ENCODE measurements around the gene CDH23. TPM values are rescaled to one million over a fixed set of nuclear protein-coding genes. Genes with fewer than 3 reads are reported as not detected.

The CDH23 gene
- total and polyA plus RNA-seq, 8 donors: 3.4 to 64.6 (median 9.9) TPM

GRCh38 chr10:71497763-71498326 is 101.1 kb downstream of the CDH23 start:
- intact Hi-C loops (cut with DNase I): no loop called here
- no peaks in the 10 kb centered on the region for H3K4me1 ChIP-seq
- H3K27ac ChIP-seq: no peak overlapping the region
- H3K36me3 ChIP-seq: no peaks in the 10 kb centered on the region
- FAIRE-seq: no peak
- no peak overlapping the region for H3K4me3 ChIP-seq
- no peak for DNase-seq
- H3K27me3 ChIP-seq: no peaks in the 10 kb centered on the region
- H3K9me3 ChIP-seq: no peaks in the 10 kb centered on the region
- no peak for ATAC-seq
- TF ChIP-seq, protein P1, sequence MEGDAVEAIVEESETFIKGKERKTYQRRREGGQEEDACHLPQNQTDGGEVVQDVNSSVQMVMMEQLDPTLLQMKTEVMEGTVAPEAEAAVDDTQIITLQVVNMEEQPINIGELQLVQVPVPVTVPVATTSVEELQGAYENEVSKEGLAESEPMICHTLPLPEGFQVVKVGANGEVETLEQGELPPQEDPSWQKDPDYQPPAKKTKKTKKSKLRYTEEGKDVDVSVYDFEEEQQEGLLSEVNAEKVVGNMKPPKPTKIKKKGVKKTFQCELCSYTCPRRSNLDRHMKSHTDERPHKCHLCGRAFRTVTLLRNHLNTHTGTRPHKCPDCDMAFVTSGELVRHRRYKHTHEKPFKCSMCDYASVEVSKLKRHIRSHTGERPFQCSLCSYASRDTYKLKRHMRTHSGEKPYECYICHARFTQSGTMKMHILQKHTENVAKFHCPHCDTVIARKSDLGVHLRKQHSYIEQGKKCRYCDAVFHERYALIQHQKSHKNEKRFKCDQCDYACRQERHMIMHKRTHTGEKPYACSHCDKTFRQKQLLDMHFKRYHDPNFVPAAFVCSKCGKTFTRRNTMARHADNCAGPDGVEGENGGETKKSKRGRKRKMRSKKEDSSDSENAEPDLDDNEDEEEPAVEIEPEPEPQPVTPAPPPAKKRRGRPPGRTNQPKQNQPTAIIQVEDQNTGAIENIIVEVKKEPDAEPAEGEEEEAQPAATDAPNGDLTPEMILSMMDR (IDR thresholded peaks at IDR 0.05): no peak
- 55 to 65% methylated on average over 9 of the region's 9 CpGs for WGBS, 2 donors

DNA sequence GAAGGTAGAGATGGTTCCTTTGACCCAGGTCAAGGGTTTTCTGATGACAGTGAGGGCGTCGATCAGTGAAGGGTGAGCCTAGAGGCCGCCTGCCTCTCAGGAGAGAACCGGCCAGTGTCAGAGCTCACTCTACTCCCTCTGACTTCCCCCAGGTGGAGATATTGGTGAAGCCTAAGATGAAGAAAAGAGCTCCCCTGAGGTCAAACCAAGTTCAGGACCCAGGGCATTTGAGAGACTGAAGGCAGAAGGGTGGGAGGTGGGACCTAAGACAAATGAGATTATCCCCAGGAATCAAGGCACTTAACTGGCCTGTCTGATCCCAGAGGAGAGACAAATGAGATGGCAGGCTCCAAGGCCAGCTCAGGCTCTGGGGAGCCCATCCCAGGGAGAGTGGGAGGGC is 104.7 kb downstream of the CDH23 start:
- no peak overlapping the region for H3K27ac ChIP-seq
- DNase-seq (no peak), FAIRE-seq (no peak), ATAC-seq (no peak)
- TF ChIP-seq, protein P1 (IDR thresholded peaks at IDR 0.05): no peak
- no peaks in the 10 kb centered on the region for H3K27me3 ChIP-seq
- WGBS, 2 donors: 92% methylated on average over 4 of the region's 4 CpGs
- H3K9me3 ChIP-seq: no peaks in the 10 kb centered on the region
- no peak overlapping the region for H3K4me3 ChIP-seq
- intact Hi-C loops (cut with DNase I): no loop called here
- H3K36me3 ChIP-seq: no peaks in the 10 kb centered on the region
- no peaks in the 10 kb centered on the region for H3K4me1 ChIP-seq

DNA sequence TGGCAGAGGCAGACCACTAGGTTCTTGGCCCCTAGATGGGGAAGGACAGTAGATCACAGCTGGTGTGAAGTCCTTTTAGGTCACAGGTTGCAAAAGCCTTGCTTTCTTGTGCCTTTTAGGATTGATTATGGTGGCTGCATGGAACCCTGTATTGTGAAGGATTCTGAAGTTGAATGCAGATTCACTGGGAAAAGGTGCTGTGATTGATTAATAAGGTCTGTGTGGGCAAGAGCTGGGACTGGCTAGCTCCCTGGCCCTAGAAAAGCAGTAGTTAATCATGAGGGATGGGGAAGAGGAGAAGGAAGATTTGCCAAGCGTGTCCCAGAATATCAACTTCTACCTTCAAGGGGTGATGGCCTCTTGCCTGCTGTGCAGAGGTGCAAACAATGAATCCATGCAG is 105.5 kb downstream of the CDH23 start:
- Histone ChIP-seq H3K9me3 (no peaks in the 10 kb centered on the region), H3K36me3 (no peaks in the 10 kb centered on the region), H3K27me3 (no peaks in the 10 kb centered on the region), H3K4me1 (no peaks in the 10 kb centered on the region), H3K27ac (no peak overlapping the region), H3K4me3 (no peak overlapping the region)
- WGBS, 2 donors: 87 to 91% methylated on average over 1 of the region's 1 CpG
- TF ChIP-seq, protein P1 (IDR thresholded peaks at IDR 0.05): no peak
- intact Hi-C loops (cut with DNase I): no loop called here
- DNase-seq (no peak), ATAC-seq (no peak), FAIRE-seq (no peak)

DNA sequence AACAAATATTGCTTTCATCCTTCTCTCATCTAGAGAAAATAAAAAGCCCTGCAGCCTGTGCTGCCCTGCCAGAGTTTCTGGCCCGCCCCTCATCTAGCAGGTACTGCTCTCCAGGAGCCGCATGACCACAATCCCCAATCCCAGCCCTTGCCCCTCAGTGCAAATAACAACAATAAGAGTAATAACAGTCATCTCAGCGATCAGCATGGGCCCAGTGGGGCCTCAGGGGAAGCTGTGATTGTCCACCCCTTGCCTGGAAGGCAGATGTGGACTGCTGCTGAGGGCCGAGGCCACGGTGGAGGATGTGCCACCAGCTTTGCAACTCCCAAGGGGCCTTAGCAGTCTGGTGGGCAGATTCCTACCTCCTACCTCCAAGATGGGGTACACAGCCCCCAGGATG is 106.1 kb downstream of the CDH23 start:
- Histone ChIP-seq H3K36me3 (no peaks in the 10 kb centered on the region), H3K27me3 (no peaks in the 10 kb centered on the region), H3K4me3 (no peak overlapping the region), H3K27ac (no peak overlapping the region), H3K4me1 (no peaks in the 10 kb centered on the region), H3K9me3 (no peaks in the 10 kb centered on the region)
- no peak for DNase-seq
- 88 to 90% methylated on average over 5 of the region's 5 CpGs for WGBS, 2 donors
- ATAC-seq: no peak
- intact Hi-C loops (cut with DNase I): no loop called here
- TF ChIP-seq, protein P1 (IDR thresholded peaks at IDR 0.05): no peak
- no peak for FAIRE-seq

GRCh38 chr10:71504168-71504567 is 107.4 kb downstream of the CDH23 start:
- Histone ChIP-seq H3K27ac (no peak overlapping the region), H3K4me1 (no peaks in the 10 kb centered on the region), H3K4me3 (no peak overlapping the region), H3K36me3 (no peaks in the 10 kb centered on the region), H3K9me3 (no peaks in the 10 kb centered on the region), H3K27me3 (no peaks in the 10 kb centered on the region)
- FAIRE-seq: no peak
- intact Hi-C loops (cut with DNase I): no loop called here
- 70 to 75% methylated on average over 2 of the region's 2 CpGs for WGBS, 2 donors
- TF ChIP-seq, protein P1 (IDR thresholded peaks at IDR 0.05): no peak
- ATAC-seq: no peak
- DNase-seq: no peak
